ENCODE measurements around the gene MAPK8. TPM values are rescaled to one million over a fixed set of nuclear protein-coding genes. Genes with fewer than 3 reads are reported as not detected.

MAPK8 gene
- total and polyA plus RNA-seq, 12 donors, result 7.6 to 103 (median 31.9) TPM

GRCh38 chr10:48444266-48444665 is 137.8 kb downstream of the MAPK8 start:
- 32 to 46% (median 41%) methylated on average over 2 of the region's 2 CpGs for WGBS, 4 donors
- TF ChIP-seq CTCF (IDR thresholded peaks at IDR 0.05) (no peak), POLR2A (IDR thresholded peaks at IDR 0.05) (no peak)
- no peaks in the 10 kb centered on the region for H3K4me1 ChIP-seq (replicated peaks in 1 of 2)
- H3K4me3 ChIP-seq, result no peak overlapping the region
- DNase-seq, result peak in 2 of 7 donors; percentile 25 to 52
- H3K9me3 ChIP-seq (replicated peaks in 1 of 3), result no peaks in the 10 kb centered on the region
- H3K27ac ChIP-seq, result no peak overlapping the region
- no peaks in the 10 kb centered on the region for H3K36me3 ChIP-seq (replicated peaks in 1 of 2)
- intact Hi-C loops (cut with DNase I), result no loop called here
- no peaks in the 10 kb centered on the region for H3K27me3 ChIP-seq

DNA sequence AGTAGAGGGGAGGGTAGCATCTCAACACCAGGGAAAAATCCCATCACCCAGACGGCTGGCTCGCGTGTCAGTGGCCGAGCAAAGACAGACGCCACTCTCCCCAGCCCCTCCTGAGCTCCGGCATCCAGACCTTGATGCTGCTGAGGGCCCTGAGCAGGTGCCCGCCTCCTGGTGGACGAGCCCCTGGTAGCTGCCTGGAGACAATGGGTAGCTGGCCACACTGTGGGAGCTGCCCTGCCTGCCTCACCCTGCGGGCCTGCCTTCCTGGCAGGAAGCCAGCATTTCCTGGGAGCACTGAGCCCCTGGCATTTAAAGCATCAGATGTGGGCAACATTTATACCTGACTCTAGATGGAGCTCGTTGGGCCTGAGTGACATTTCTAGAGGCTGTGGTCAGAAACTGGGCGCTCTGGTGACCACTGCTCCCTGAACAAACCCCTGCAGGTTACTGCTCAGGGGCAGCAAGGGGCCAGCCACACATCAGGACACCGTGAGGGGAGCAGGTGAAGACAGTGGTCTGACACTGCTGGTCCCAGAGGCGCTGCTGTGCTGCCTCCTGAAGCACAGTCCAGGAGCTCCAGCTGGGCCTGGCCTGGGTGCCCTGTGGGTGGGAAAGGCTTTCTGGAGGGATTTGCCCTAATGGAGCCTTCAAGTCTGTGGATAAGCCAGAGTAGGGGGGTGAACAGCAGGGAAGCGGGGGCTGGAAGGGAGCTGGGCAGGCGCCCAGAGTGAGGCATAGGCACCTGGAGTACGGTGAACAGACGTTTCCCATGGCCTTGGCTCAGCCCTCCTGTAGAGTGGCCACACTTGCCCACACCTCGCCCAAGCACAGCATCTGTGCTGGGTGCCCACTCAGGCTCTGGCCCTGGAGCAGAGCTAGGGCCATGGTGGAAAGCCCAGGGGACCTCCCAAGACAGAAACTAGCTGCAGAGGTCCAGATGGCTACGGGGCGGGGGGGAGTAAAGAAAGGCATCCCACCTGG is 138.7 kb downstream of the MAPK8 start:
- no peaks in the 10 kb centered on the region for H3K27me3 ChIP-seq
- intact Hi-C loops (cut with DNase I), result no loop called here
- H3K9me3 ChIP-seq (replicated peaks in 1 of 3), result no peaks in the 10 kb centered on the region
- TF ChIP-seq CTCF (IDR thresholded peaks at IDR 0.05) (no peak), POLR2A (IDR thresholded peaks at IDR 0.05) (no peak)
- no peak overlapping the region for H3K27ac ChIP-seq
- no peaks in the 10 kb centered on the region for H3K4me1 ChIP-seq (replicated peaks in 1 of 2)
- no peaks in the 10 kb centered on the region for H3K36me3 ChIP-seq (replicated peaks in 1 of 2)
- WGBS, 4 donors, result 66 to 78% (median 70%) methylated on average over 10 to 20 of the region's 20 CpGs
- H3K4me3 ChIP-seq, result no peak overlapping the region
- DNase-seq, result peak in 2 of 7 donors; percentile 13 to 44

- Histone ChIP-seq H3K4me1 (replicated peaks in 1 of 2) (no peaks in the 10 kb centered on the region), H3K9me3 (replicated peaks in 1 of 3) (no peaks in the 10 kb centered on the region), H3K4me3 (no peak overlapping the region), H3K27me3 (no peaks in the 10 kb centered on the region), H3K27ac (no peak overlapping the region), H3K36me3 (replicated peaks in 1 of 2) (no peaks in the 10 kb centered on the region)
- TF ChIP-seq CTCF (IDR thresholded peaks at IDR 0.05) (no peak), POLR2A (IDR thresholded peaks at IDR 0.05) (no peak)
- intact Hi-C loops (cut with DNase I), result no loop called here
- DNase-seq, result no peak
- 74 to 86% (median 80%) methylated on average over 7 of the region's 7 CpGs for WGBS, 4 donors
These were observed 139.5 kb downstream of the MAPK8 start for GRCh38 chr10:48445932-48446331.

DNA sequence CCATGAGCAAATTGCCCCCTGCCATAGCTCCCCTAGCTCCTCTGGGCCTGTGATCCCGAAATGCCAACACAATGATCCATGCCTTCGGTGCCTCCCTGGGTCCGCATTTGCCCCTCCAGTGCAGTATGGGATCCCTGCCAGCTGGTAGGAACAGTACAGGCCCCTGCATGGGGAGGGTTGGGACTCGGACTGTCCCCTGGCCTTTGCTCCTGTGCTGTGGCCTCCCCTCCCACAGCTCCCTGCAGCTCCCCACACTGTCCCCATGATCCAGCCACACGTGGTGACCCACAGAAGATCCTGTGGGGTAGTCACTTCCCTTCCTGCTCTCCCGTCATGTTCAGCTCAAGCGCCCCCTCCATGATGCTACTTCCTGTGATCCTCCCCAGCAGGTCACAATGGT is 140.3 kb downstream of the MAPK8 start:
- DNase-seq, result peak in 2 of 7 donors; percentile 12 to 35
- H3K4me3 ChIP-seq, result no peak overlapping the region
- 80 to 85% (median 82%) methylated on average over 3 to 7 of the region's 7 CpGs for WGBS, 4 donors

More for the DNA sequence above, 140.3 kb downstream of the MAPK8 start:
- Histone ChIP-seq H3K27me3 (no peaks in the 10 kb centered on the region), H3K4me1 (replicated peaks in 1 of 2) (no peaks in the 10 kb centered on the region), H3K27ac (no peak overlapping the region), H3K9me3 (replicated peaks in 1 of 3) (no peaks in the 10 kb centered on the region), H3K36me3 (replicated peaks in 1 of 2) (no peaks in the 10 kb centered on the region)
- intact Hi-C loops (cut with DNase I), result no loop called here
- TF ChIP-seq CTCF (IDR thresholded peaks at IDR 0.05) (no peak), POLR2A (IDR thresholded peaks at IDR 0.05) (no peak)
